ENCODE measurements around the gene FOXL2NB.

Gene FOXL2NB

DNA sequence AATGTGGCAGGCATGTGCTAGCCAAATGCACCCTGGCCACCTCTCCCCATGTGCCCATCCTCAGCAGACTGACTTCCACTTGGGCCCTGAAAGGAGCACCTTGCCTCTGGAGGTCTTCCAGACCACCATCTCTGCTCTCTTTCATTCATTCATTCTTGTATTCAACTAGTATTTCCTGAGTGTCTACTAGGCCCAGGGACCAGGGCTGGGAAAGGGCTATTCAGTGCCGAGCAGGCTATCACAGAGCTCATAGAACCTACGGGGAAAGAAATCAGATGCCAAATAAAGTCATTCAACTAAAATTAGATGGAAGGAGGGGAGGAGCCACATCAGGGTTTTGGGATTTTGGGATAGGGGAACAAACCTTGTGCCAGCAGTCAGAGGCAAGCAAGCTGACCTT, 40.2 kb downstream of the FOXL2NB start:
- Histone ChIP-seq H3K9ac (ENCODE audit: insufficient read length) (no peak overlapping the region), H3K27ac (no peak overlapping the region), H3K36me3 (ENCODE audit: insufficient read depth, low read length) (no peaks in the 10 kb centered on the region), H3K9me3 (ENCODE audit: low read depth, low read length) (no peaks in the 10 kb centered on the region), H3K4me3 (no peak overlapping the region)
- DNase-seq (ENCODE audit: low read depth, low spot score) = no peak
- TF ChIP-seq POLR2AphosphoS5 (IDR thresholded peaks at IDR 0.05; ENCODE audit: borderline replicate concordance, low read depth, low read length) = no peak
- TF ChIP-seq FOXP2 (optimal IDR thresholded peaks at IDR 0.05; ENCODE audit: control extremely low read depth, extremely low read length, insufficient read depth) = no peak
- TF ChIP-seq EZH2 (IDR thresholded peaks at IDR 0.05) = no peak

- DNase-seq (ENCODE audit: low read depth, low spot score) = no peak
- Histone ChIP-seq H3K36me3 (ENCODE audit: insufficient read depth, low read length) (no peaks in the 10 kb centered on the region), H3K27ac (no peak overlapping the region), H3K4me3 (no peak overlapping the region), H3K9ac (ENCODE audit: insufficient read length) (no peak overlapping the region), H3K9me3 (ENCODE audit: low read depth, low read length) (no peaks in the 10 kb centered on the region)
- TF ChIP-seq FOXP2 (optimal IDR thresholded peaks at IDR 0.05; ENCODE audit: control extremely low read depth, extremely low read length, insufficient read depth) (no peak), EZH2 (IDR thresholded peaks at IDR 0.05) (no peak), POLR2AphosphoS5 (IDR thresholded peaks at IDR 0.05; ENCODE audit: borderline replicate concordance, low read depth, low read length) (no peak)
These were observed 48.7 kb downstream of the FOXL2NB start for GRCh38 chr3:138995706-138996105.

All from SK-N-MC (cell line).